HG02973 (cell line): ENCODE data around the gene ISLR2.

ENCODE experiments used
- ATAC-seq: cut with Tn5 transposase; IDR thresholded peaks from one replicate; pipeline ENCODE4 v1.9.1; 2021; ENCODE audit warnings: moderate library complexity; ENCODE audit not compliant: unreplicated experiment

The ISLR2 gene

DNA sequence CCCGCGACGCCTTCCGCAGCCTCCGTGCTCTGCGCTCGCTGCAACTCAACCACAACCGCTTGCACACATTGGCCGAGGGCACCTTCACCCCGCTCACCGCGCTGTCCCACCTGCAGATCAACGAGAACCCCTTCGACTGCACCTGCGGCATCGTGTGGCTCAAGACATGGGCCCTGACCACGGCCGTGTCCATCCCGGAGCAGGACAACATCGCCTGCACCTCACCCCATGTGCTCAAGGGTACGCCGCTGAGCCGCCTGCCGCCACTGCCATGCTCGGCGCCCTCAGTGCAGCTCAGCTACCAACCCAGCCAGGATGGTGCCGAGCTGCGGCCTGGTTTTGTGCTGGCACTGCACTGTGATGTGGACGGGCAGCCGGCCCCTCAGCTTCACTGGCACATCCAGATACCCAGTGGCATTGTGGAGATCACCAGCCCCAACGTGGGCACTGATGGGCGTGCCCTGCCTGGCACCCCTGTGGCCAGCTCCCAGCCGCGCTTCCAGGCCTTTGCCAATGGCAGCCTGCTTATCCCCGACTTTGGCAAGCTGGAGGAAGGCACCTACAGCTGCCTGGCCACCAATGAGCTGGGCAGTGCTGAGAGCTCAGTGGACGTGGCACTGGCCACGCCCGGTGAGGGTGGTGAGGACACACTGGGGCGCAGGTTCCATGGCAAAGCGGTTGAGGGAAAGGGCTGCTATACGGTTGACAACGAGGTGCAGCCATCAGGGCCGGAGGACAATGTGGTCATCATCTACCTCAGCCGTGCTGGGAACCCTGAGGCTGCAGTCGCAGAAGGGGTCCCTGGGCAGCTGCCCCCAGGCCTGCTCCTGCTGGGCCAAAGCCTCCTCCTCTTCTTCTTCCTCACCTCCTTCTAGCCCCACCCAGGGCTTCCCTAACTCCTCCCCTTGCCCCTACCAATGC, 45.1 kb downstream of the ISLR2 start:
- ATAC-seq = no peak

- ATAC-seq = no peak
Measured at GRCh38 chr15:74176262-74177214, 46.2 kb downstream of the ISLR2 start.

DNA sequence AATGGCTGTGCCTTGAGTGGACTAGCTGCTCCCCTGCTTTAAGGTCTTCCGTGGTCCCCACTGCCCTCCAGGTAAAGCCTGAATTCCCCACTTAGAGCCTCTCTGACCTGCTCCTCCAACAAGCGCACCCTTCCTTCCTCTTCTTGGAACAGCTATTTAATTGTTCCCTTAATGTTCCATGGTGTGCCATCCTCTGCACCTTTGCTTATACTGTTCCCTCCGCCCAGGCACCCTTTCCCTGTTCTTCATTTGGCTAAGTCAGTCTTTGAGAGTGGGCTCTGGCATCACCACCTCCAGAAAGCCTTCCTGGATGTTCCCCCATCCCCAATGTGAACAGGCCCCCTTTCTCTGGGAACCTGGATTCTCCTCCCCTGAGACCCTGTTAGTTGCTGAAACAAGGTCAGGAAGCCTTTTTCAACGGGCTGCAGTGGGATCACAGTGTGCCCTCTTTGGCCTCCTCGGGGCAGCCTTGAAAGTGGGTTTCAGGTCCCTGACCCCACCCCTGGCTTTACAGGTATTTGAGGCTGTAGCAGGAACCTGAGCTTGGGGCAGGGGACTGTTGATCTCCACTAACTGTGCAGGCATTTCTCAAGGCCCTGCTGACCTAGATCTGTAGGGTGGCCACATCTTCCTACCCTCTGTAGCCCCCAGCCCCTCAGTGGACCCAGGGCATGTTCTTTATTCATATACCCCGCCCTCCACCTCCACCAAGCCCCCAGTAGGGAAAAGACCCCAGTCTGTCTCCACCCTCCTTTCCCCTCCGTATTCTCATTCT, 48.1 kb downstream of the ISLR2 start:
- no peak for ATAC-seq

DNA sequence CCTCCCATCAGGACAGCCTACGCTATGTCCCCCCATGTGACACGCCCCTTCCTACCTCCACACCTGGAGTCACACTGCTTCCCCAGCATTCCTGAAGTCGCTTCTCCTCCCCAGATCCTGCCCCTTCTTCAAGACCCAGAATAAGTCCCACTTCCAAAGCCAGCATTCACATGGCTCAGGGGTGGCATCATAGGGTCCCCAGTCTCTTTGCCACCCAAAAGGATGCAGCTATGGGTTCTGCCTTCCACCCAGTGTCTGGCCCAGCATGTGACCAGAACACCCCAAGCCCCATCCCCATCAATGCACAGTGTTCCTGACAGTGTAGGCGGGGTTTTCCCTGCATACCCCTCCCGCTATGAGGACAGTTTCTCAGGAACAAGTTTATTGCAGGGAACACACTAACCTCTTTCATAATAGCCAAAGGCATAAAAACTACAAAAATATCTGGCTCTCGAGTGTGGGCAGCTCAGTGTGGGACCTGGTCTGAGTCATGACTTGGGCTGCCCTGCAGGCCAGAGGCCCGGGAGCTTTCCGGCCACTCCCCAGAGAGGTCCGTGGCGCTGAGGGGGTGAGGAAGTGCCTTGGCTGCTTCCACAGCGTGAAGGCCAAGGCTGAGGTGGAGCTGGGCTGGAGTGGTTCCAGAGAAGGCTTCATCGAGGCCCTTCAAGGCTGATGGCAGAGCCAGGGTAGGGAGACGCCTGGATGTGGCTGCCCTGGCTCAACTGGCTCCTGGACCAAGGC, 48.9 kb downstream of the ISLR2 start:
- ATAC-seq = no peak

DNA sequence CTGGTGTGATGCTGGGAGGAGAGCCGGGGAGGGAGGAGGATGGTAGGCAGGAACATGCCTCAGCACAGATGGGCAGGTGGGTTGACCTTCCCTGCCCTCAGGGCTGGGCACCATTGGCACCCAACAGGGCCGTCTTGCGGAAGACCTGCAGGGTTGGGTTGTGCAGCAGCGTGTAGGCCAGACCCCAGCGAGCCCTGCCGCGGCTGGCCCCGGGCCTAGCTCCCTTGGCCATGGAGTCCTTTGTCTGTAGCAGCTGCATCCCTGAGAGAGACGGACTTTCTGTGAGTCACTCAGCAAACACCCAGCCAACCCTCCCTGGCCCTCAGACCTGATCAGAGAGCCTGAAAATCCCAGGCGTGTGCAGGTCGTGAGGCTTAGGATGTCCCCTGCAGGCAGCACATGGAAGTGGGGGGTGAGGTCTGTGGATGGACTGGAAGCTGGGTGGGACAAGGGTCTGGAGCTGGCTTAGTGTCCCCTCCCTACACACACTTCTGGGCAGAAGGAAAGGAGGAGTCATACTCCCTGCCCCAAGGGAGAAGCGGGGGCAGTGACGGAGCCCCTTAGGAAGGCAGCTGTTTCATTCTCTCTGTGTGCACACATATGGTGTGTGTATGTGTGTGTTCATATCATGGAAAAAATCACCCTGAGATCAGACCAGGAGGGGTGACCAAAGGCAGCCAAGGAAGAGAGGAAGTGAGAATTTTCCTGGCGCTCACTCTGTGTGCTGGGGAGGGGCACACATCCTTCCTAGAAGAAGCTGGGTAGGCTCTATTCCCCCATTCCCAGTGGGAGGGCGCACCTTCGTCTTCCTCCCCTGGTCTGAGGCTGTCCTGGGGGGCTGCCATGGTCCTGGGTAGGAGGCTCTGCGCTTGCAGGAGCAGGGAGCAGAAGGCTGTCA, 49.8 kb downstream of the ISLR2 start:
- ATAC-seq = no peak

GRCh38 chr15:74180881-74181602, 50.7 kb downstream of the ISLR2 start:
- no peak for ATAC-seq

DNA sequence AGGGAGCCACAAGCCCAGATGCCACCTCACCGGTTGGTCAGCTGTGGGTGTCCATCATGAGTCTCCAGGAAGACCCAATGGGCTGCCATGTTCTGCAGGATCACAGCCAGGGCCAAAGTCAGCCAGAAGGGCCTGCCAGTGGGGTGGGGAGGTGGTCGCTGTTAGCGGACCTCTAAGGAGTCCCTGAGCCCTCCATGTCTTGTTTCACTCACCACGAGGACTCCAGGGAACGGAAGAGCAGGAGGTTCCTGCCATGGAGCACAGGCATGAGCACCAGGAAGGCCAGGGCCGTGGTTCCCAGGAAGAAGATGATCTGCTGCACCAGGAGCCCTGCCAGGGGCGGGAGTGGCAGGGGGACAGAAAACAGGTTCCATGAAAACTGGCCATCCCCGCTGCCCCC, 51.7 kb downstream of the ISLR2 start:
- ATAC-seq = no peak

- no peak for ATAC-seq
Measured at GRCh38 chr15:74184582-74185091, 54.3 kb downstream of the ISLR2 start.

- ATAC-seq = no peak
Measured at GRCh38 chr15:74185710-74186348, 55.4 kb downstream of the ISLR2 start.
